H9 (cell line): ENCODE results near the gene SMCP. TPM values are rescaled to one million over a fixed set of nuclear protein-coding genes. Genes with fewer than 3 reads are reported as not detected.

ENCODE experiments used
- DNase-seq: peaks from one replicate; pipeline ENCODE4 v3.0.0-alpha.2; 2017
- H2AFZ ChIP-seq: one replicate; pipeline ENCODE4 v1.6.1; 2013; ENCODE audit warnings: mild to moderate bottlenecking, low read length, control low read depth, moderate library complexity
- H2AK5ac ChIP-seq: 2 replicates; pipeline ENCODE4 v1.6.1; 2013; ENCODE audit warnings: low read length, control low read depth, mixed read lengths; ENCODE audit not compliant: insufficient read length
- H2BK120ac ChIP-seq: one replicate; pipeline ENCODE4 v1.6.1; 2013; ENCODE audit warnings: low read depth, mild to moderate bottlenecking, low read length, control low read depth, inconsistent platforms; ENCODE audit not compliant: poor library complexity, severe bottlenecking
- H2BK12ac ChIP-seq: 2 replicates; pipeline ENCODE4 v1.6.1; 2013; ENCODE audit warnings: low read length, control low read depth, mixed read lengths, low read depth; ENCODE audit not compliant: insufficient read length
- H2BK15ac ChIP-seq: 2 replicates; pipeline ENCODE4 v1.6.1; 2013; ENCODE audit warnings: low read depth, low read length, control low read depth
- H2BK20ac ChIP-seq: one replicate; pipeline ENCODE4 v1.6.1; 2013; ENCODE audit warnings: low read depth, mild to moderate bottlenecking, low read length, control low read depth, inconsistent platforms; ENCODE audit not compliant: poor library complexity, severe bottlenecking
- H2BK5ac ChIP-seq: 2 replicates; pipeline ENCODE4 v1.6.1; 2013; ENCODE audit warnings: low read length, control low read depth, mixed read lengths; ENCODE audit not compliant: insufficient read length
- H3K14ac ChIP-seq: 2 replicates; pipeline ENCODE4 v1.6.1; 2013; ENCODE audit warnings: low read length, control low read depth; ENCODE audit not compliant: insufficient read depth
- H3K18ac ChIP-seq: 2 replicates; pipeline ENCODE4 v1.6.1; 2013; ENCODE audit warnings: low read depth, mild to moderate bottlenecking, mixed read lengths, low read length, control low read depth; ENCODE audit not compliant: insufficient read length
- H3K23ac ChIP-seq: 2 replicates; pipeline ENCODE4 v1.6.1; 2013; ENCODE audit warnings: low read length, control low read depth, mixed read lengths, low read depth; ENCODE audit not compliant: insufficient read length
- H3K23me2 ChIP-seq: 2 replicates; pipeline ENCODE4 v1.6.1; 2013; ENCODE audit warnings: low read depth, mild to moderate bottlenecking, mixed read lengths, low read length, control low read depth; ENCODE audit not compliant: insufficient read length, poor library complexity, severe bottlenecking
- H3K27ac ChIP-seq: 2 replicates; pipeline ENCODE4 v1.5.1; 2013; ENCODE audit warnings: low read length, control low read depth, mixed read lengths, low read depth; ENCODE audit not compliant: insufficient read length
- H3K27me3 ChIP-seq: 2 replicates; pipeline ENCODE4 v1.6.1; 2013; ENCODE audit warnings: low read length, control low read depth, inconsistent platforms; ENCODE audit not compliant: insufficient read depth
- H3K4ac ChIP-seq: 2 replicates; pipeline ENCODE4 v1.6.1; 2013; ENCODE audit warnings: low read depth, mild to moderate bottlenecking, control low read depth, inconsistent platforms, low read length, moderate library complexity
- H3K4me1 ChIP-seq: 2 replicates; pipeline ENCODE4 v1.6.1; 2013; ENCODE audit warnings: low read length, control low read depth, inconsistent platforms; ENCODE audit not compliant: insufficient read depth
- H3K4me2 ChIP-seq: 2 replicates; pipeline ENCODE4 v1.6.1; 2013; ENCODE audit warnings: low read length, control low read depth, mixed read lengths; ENCODE audit not compliant: insufficient read length, insufficient read depth
- H3K56ac ChIP-seq: 2 replicates; pipeline ENCODE4 v1.6.1; 2013; ENCODE audit warnings: low read depth, mild to moderate bottlenecking, mixed read lengths, low read length, control low read depth; ENCODE audit not compliant: insufficient read length
- H3K79me1 ChIP-seq: 2 replicates; pipeline ENCODE4 v1.6.1; 2013; ENCODE audit warnings: low read depth, mild to moderate bottlenecking, moderate library complexity, low read length, control low read depth, inconsistent platforms; ENCODE audit not compliant: insufficient read depth, poor library complexity, severe bottlenecking
- H3K79me2 ChIP-seq: 2 replicates; pipeline ENCODE4 v1.6.1; 2013; ENCODE audit warnings: low read length, control low read depth, inconsistent platforms; ENCODE audit not compliant: insufficient read depth
- H3K9ac ChIP-seq: 2 replicates; pipeline ENCODE4 v1.6.1; 2013; ENCODE audit warnings: low read length, control low read depth, mixed read lengths; ENCODE audit not compliant: insufficient read length; ENCODE audit errors: extremely low read depth
- H3K9me3 ChIP-seq: one replicate; pipeline ENCODE4 v1.6.1; 2013; ENCODE audit warnings: low read depth, low read length, inconsistent platforms; ENCODE audit not compliant: control insufficient read depth
- H3T11ph ChIP-seq: one replicate; pipeline ENCODE4 v1.6.1; 2013; ENCODE audit warnings: mild to moderate bottlenecking, low read length, control low read depth, inconsistent platforms
- H4K20me1 ChIP-seq: one replicate; pipeline ENCODE4 v1.6.1; 2013; ENCODE audit not compliant: control insufficient read depth, insufficient read length, insufficient read depth
- H4K5ac ChIP-seq: 2 replicates; pipeline ENCODE4 v1.6.1; 2013; ENCODE audit warnings: low read depth, mild to moderate bottlenecking, mixed read lengths, low read length, control low read depth; ENCODE audit not compliant: insufficient read length
- H4K8ac ChIP-seq: replicated peaks from 2 replicates; pipeline ENCODE4 v1.6.1; 2013; ENCODE audit warnings: low read length, control low read depth, mixed read lengths, low read depth; ENCODE audit not compliant: insufficient read length
- H4K91ac ChIP-seq: 2 replicates; pipeline ENCODE4 v1.6.1; 2013; ENCODE audit warnings: low read depth, mild to moderate bottlenecking, moderate library complexity, mixed read lengths, low read length, control low read depth; ENCODE audit not compliant: insufficient read length
- H3K27ac Mint-ChIP-seq, 3 experiments: 2 replicates in 2 of 3; 3 replicates in 1 of 3; pipeline ENCODE4 v1.8.0; 2020 to 2021; ENCODE audit warnings: mixed read lengths in 3 of 3, mild to moderate bottlenecking in 1 of 3, moderate library complexity in 1 of 3
- H3K27me3 Mint-ChIP-seq: 2 replicates; pipeline ENCODE4 v1.8.0; 2021; ENCODE audit warnings: low read depth, mild to moderate bottlenecking, moderate library complexity, mixed read lengths
- H3K36me3 Mint-ChIP-seq, 3 experiments: 2 replicates in 2 of 3; 3 replicates in 1 of 3; pipeline ENCODE4 v1.8.0; 2020 to 2021; ENCODE audit warnings: low read depth in 3 of 3, mixed read lengths in 3 of 3; ENCODE audit not compliant: insufficient read depth in 1 of 3
- H3K4me1 Mint-ChIP-seq, 2 experiments: 2 replicates each; pipeline ENCODE4 v1.8.0; 2020; ENCODE audit warnings: mixed read lengths in 2 of 2
- H3K4me3 Mint-ChIP-seq, 2 experiments: 2 replicates in 1 of 2; 3 replicates in 1 of 2; pipeline ENCODE4 v1.8.0; 2020 to 2021; ENCODE audit warnings: mild to moderate bottlenecking in 2 of 2, mixed read lengths in 2 of 2, moderate library complexity in 1 of 2
- H3K9me3 Mint-ChIP-seq, 2 experiments: 2 replicates in 1 of 2; 3 replicates in 1 of 2; pipeline ENCODE4 v1.8.0; 2020; ENCODE audit warnings: mild to moderate bottlenecking in 2 of 2, mixed read lengths in 2 of 2, moderate library complexity in 1 of 2
- WGBS: extraction: QIAGEN DNeasy Blood & Tissue Kit; methylation state at CpG from one replicate; pipeline ENCODE4 v1.1.7; 2013; ENCODE audit warnings: missing lambda C conversion rate, low lambda C conversion rate, mixed read lengths; ENCODE audit not compliant: insufficient read length; ENCODE audit errors: extremely low coverage; 5-methylcytosine and 5-hydroxymethylcytosine counted together
- total RNA-seq: library from RNA; stranded (reverse); gene quantifications from 2 replicates; pipeline ENCODE4 v1.2.1, GENCODE V29; 2021
- TF ChIP-seq, protein P1 (sequence below): fragments of 200-600 bp; sonication (generic); conservative IDR thresholded peaks from 3 replicates; pipeline ENCODE4 v1.8.0; 2021; ENCODE audit warnings: antibody characterized with exemption, mild to moderate bottlenecking

The SMCP gene
- total RNA-seq, 1 experiment from 2014 or later = not detected

DNA sequence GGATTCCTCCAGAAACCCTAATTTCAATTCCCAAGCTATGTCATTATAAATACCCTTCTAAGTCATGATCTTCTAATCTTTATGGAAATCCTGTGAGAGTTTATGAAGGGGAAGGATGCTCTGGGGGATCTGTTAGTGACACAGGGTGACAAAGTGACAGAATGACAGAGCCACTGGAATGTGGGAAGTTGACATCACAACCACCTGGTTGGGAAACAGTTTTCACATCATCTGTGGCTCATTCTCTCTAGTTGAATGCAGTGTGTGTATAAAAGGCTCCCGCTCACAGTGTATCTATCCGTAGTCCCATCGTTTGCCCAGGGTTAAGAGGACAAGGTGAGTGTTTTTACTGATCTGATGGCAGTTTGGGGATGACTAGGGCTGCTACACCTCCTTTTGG lies 18.4 kb upstream of the SMCP start, which contains the start of gene LCE7A:
TSS of gene LCE7A (plus strand) at position 301 of the 400 bp plus-strand sequence. CDS start 702 bp downstream, outside the sequence.
- H4K20me1 ChIP-seq = no peaks in the 10 kb centered on the region
- H3K23ac ChIP-seq = no peak within 1 kb of the TSS
- no peak within 1 kb of the TSS for H4K8ac ChIP-seq
- DNase-seq = no peak
- peaks cover 85 to 87% of the 10 kb centered on the region in 2 experiments for H3K9me3 Mint-ChIP-seq
- no peak within 1 kb of the TSS for H3K27ac ChIP-seq
- H3K27me3 Mint-ChIP-seq = no peaks in the 10 kb centered on the region
- H4K91ac ChIP-seq = no peak within 1 kb of the TSS
- H3K9ac ChIP-seq = no peak within 1 kb of the TSS
- H2AK5ac ChIP-seq = no peak within 1 kb of the TSS
- no peak within 1 kb of the TSS for H2BK20ac ChIP-seq
- H2BK5ac ChIP-seq = no peak within 1 kb of the TSS
- H3K79me2 ChIP-seq = no peaks in the 10 kb centered on the region
- no peak within 1 kb of the TSS for H3K4ac ChIP-seq
- H3K4me1 ChIP-seq = no peaks in the 10 kb centered on the region
- peaks cover 2 to 18% (median 12%) of the 10 kb centered on the region in 3 experiments; a peak in 6 of 7 replicates for H3K36me3 Mint-ChIP-seq
- H3K56ac ChIP-seq = no peak within 1 kb of the TSS
- H2BK120ac ChIP-seq = no peak within 1 kb of the TSS
- no peaks in the 10 kb centered on the region for H3K79me1 ChIP-seq
- H3K14ac ChIP-seq = no peak within 1 kb of the TSS
- no peaks in the 10 kb centered on the region for H3K4me1 Mint-ChIP-seq
- H3K27me3 ChIP-seq = no peaks in the 10 kb centered on the region
- no peak within 1 kb of the TSS for H4K5ac ChIP-seq
- no peak within 1 kb of the TSS for H3K4me3 Mint-ChIP-seq
- no peak within 1 kb of the TSS for H3K18ac ChIP-seq
- H2BK15ac ChIP-seq = no peak within 1 kb of the TSS
- no CpG with 5 or more reads among the region's 3 CpGs for WGBS
- TF ChIP-seq, protein P1, sequence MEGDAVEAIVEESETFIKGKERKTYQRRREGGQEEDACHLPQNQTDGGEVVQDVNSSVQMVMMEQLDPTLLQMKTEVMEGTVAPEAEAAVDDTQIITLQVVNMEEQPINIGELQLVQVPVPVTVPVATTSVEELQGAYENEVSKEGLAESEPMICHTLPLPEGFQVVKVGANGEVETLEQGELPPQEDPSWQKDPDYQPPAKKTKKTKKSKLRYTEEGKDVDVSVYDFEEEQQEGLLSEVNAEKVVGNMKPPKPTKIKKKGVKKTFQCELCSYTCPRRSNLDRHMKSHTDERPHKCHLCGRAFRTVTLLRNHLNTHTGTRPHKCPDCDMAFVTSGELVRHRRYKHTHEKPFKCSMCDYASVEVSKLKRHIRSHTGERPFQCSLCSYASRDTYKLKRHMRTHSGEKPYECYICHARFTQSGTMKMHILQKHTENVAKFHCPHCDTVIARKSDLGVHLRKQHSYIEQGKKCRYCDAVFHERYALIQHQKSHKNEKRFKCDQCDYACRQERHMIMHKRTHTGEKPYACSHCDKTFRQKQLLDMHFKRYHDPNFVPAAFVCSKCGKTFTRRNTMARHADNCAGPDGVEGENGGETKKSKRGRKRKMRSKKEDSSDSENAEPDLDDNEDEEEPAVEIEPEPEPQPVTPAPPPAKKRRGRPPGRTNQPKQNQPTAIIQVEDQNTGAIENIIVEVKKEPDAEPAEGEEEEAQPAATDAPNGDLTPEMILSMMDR = no peak
- H3K23me2 ChIP-seq = no peaks in the 10 kb centered on the region
- peaks cover 86% of the 10 kb centered on the region for H3K9me3 ChIP-seq
- no peak within 1 kb of the TSS for H2BK12ac ChIP-seq
- H2AFZ ChIP-seq = no peak within 1 kb of the TSS
- H3T11ph ChIP-seq = no peak within 1 kb of the TSS
- no peak within 1 kb of the TSS for H3K4me2 ChIP-seq
- H3K27ac Mint-ChIP-seq = no peak within 1 kb of the TSS
